ENCODE data around the gene HOXB3.

The HOXB3 gene

DNA sequence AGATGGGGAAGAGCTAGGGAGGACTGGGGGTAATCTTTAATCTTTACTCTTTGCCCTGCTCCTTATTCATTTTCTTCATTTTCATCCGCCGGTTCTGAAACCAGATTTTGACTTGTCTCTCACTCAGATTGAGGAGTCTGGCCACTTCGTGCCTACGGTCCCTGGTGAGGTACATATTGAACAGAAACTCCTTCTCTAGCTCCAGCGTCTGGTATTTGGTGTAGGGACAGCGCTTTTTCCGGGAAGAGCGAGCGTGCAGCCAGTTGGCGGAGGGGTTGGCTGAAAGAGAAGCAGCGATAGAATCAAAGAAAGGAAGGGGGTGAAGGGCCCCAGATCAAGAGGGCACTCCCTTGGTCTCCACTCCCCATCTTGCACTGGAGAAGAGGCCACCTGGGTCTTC lies 32.8 kb upstream of the HOXB3 start:
- DNase-seq (ENCODE audit: low read depth in 1 of 2, low spot score in 1 of 2) = no peak
- in situ Hi-C loops (cut with HindIII; ENCODE audit: low pct_unique_long_range_greater_than_20kb, low sequenced_read_pairs) = no loop called here
- TF ChIP-seq JUND (IDR thresholded peaks at IDR 0.05; ENCODE audit: low read depth) = no peak

GRCh38 chr17:48621410-48622392 lies 31.7 kb upstream of the HOXB3 start:
- TF ChIP-seq JUND (IDR thresholded peaks at IDR 0.05; ENCODE audit: low read depth) = no peak
- DNase-seq (ENCODE audit: low read depth in 1 of 2, low spot score in 1 of 2) = no peak
- in situ Hi-C loops (cut with HindIII; ENCODE audit: low pct_unique_long_range_greater_than_20kb, low sequenced_read_pairs) = no loop called here

GRCh38 chr17:48620461-48621139 lies 30.6 kb upstream of the HOXB3 start:
- in situ Hi-C loops (cut with HindIII; ENCODE audit: low pct_unique_long_range_greater_than_20kb, low sequenced_read_pairs) = no loop called here
- TF ChIP-seq JUND (IDR thresholded peaks at IDR 0.05; ENCODE audit: low read depth) = no peak
- no peak for DNase-seq (ENCODE audit: low read depth in 1 of 2, low spot score in 1 of 2)

DNA sequence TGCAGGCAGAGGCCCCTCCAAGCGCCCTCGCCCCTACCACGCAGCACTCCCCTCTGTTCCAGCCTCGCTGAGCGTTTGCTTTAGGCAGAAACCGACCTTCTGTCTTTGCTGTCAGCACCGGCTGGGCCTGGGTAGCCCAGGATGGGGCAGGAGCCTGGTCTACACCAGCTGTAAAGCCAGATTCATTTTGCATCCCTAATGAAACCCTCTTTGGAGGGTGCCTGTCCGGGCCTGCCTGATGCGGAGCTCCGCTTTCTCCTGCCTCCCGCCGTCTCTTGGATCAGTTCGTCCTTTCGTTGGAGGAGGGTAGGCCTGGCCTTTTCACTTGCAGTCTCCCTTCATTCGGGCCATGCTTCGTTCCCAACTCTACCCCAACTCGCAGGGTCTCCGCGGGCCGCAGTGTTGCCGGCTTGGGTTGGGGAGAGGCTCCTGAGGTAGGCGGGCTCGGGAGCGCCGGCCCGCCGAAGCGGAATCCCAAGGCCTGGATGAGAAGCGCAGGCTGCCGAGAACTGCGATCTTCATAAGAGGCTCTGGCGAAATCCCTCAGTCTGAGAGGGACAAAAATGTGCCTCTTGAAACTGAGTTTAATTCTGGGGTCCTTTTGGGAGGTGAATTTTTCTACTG lies 29.9 kb upstream of the HOXB3 start:
- in situ Hi-C loops (cut with HindIII; ENCODE audit: low pct_unique_long_range_greater_than_20kb, low sequenced_read_pairs) = no loop called here
- TF ChIP-seq JUND (IDR thresholded peaks at IDR 0.05; ENCODE audit: low read depth) = no peak
- DNase-seq (ENCODE audit: low read depth in 1 of 2, low spot score in 1 of 2) = no peak

DNA sequence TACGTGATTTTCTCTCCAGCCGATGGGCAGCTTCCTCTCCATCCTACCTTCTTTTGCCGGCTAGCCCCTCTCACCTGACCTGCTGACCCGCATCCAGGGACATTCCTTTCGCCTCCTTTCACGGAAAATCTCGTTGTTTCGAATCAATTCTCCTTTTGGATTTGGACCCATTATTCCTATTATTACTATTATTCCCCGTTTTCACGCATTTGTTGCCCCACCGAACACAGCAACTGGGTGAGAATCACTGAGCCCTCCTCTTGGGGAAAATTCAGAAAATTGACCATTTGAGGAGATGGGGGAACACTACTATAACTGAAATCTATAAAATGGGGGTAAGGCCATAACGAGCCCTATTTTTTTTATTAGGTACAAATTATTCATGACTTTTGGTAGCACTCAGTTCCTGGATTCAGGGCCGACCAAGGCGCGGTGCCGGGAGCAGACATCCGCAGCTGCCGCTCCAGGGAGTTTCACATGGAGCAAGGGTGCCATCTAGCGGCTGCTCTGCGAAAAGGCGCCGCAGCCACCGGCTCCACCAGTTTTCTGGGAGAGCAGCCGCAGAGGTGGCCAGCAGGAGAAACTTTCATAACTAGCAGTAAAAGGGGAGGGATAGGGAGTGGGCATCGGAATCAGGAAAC lies 28.3 kb upstream of the HOXB3 start:
- no peak for TF ChIP-seq JUND (IDR thresholded peaks at IDR 0.05; ENCODE audit: low read depth)
- in situ Hi-C loops (cut with HindIII; ENCODE audit: low pct_unique_long_range_greater_than_20kb, low sequenced_read_pairs) = no loop called here
- peak; percentile 89 to 100 for DNase-seq (ENCODE audit: low read depth in 1 of 2, low spot score in 1 of 2)

DNA sequence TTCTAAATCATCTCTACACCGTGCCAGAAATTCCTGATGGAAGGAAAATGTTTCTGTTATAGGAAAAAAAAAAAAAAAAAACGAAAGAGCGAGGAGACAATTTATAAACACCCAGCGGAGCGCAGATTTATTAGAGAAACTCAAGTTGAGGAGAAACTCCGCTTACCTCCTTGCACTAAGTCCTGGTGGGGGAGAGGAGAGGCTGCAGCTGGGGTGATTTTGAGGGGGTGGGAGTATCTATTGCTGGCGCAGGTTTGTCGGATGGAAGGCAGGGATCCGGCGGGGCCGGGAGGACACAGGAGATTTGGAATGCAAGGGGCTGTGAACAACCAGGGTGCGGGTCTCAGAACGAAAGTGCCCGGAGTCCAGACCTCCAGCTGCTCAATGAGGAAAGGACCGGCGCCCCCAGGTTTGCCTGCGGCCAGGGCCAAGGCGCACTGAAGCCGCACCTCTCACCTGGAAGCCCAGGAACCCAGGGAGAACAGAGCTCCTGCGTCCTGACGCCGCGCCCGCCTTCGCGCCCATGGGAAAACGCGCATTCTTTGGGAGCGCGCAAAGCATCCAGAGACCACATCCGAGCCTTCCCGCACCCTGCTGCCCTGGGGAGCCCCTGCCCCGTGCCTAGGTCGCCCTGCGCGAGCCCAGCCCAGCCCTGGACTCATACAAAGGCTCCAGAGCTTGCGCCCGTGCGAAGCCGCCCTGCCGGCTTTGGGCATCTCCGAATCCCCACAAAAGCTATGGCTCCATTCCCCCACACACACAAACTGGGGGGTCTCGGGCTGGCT lies 27.6 kb upstream of the HOXB3 start:
- in situ Hi-C loops (cut with HindIII; ENCODE audit: low pct_unique_long_range_greater_than_20kb, low sequenced_read_pairs) = no loop called here
- TF ChIP-seq JUND (IDR thresholded peaks at IDR 0.05; ENCODE audit: low read depth) = no peak
- no peak for DNase-seq (ENCODE audit: low read depth in 1 of 2, low spot score in 1 of 2)

DNA sequence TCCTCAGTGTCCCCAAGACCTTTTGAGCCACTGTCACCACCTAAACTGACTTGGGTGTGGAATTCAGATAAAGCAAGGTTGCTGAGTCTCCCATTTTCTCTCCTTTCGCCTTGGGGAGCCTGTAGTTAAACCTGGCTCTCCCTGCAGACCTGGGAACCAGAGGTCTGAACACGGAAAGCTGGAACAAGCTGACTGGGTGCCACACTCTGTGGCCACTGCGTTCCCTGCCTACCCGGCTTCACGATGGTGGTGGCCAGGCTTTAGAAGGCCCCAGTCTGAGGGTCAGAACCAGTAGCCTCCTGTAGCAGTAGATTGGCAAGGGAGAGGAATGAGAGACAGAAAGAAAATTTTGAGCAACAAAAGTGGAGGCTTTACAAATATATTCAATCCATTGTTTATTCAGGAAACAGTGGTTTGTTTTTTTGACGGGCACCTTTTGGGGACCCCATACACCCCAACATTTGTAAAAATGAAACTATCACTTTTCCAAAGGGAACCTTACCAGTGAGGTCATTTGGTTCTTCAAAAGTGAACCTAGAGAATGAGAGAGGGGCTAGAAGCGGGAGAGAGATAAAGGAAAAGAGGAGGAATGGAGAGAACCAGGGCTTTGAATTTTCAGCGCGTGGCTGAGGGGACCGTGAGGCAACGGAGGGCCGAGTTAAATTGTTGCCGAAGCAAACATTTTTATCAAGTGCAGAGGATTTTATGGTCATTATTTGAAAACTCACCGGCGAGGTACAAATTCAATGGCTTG lies 26.9 kb upstream of the HOXB3 start:
- in situ Hi-C loops (cut with HindIII; ENCODE audit: low pct_unique_long_range_greater_than_20kb, low sequenced_read_pairs) = no loop called here
- DNase-seq (ENCODE audit: low read depth in 1 of 2, low spot score in 1 of 2) = no peak
- no peak for TF ChIP-seq JUND (IDR thresholded peaks at IDR 0.05; ENCODE audit: low read depth)

- TF ChIP-seq JUND (IDR thresholded peaks at IDR 0.05; ENCODE audit: low read depth) = no peak
- in situ Hi-C loops (cut with HindIII; ENCODE audit: low pct_unique_long_range_greater_than_20kb, low sequenced_read_pairs) = no loop called here
- DNase-seq (ENCODE audit: low read depth in 1 of 2, low spot score in 1 of 2) = no peak
Measured at GRCh38 chr17:48615963-48616716, 26.1 kb upstream of the HOXB3 start.

- no peak for DNase-seq (ENCODE audit: low read depth in 1 of 2, low spot score in 1 of 2)
- no peak for TF ChIP-seq JUND (IDR thresholded peaks at IDR 0.05; ENCODE audit: low read depth)
- in situ Hi-C loops (cut with HindIII; ENCODE audit: low pct_unique_long_range_greater_than_20kb, low sequenced_read_pairs) = no loop called here
Measured at GRCh38 chr17:48615047-48615962, 25.3 kb upstream of the HOXB3 start, which contains the start of gene HOXB8. Gene HOXB8 (minus strand): TSS chr17:48615292. CDS start chr17:48614704, 588 bp downstream.
